ENCODE measurements around the gene KLHL41. TPM values are rescaled to one million over a fixed set of nuclear protein-coding genes. Genes with fewer than 3 reads are reported as not detected.
"Not testable (repeated sequence)": the region's sequence is repeated elsewhere in the genome, so short reads cannot be mapped to it uniquely, and the experiment has no call there.

KLHL41 gene
- polyA plus RNA-seq, 5 donors: 1.2 to 126 (median 2.8) TPM

DNA sequence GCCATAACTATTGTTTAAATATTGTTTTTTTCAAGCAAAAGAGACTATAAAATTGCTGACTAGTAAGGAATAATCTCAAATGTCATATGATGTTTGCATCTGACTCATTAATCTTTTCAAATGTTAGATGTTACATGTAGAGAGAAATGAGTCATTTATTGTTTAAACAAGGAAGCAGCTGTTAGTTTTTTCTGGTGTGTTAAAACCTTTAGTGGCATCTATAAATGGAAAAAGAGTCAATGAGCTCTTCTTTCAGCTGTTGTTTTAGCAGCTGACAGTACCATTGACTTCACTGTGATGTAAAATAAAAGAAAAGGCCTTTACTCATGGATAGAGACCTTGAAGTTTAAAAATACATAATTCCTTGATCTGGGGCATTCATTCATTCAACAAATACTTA lies 1.8 kb upstream of the KLHL41 start:
- no peak for DNase-seq

DNA sequence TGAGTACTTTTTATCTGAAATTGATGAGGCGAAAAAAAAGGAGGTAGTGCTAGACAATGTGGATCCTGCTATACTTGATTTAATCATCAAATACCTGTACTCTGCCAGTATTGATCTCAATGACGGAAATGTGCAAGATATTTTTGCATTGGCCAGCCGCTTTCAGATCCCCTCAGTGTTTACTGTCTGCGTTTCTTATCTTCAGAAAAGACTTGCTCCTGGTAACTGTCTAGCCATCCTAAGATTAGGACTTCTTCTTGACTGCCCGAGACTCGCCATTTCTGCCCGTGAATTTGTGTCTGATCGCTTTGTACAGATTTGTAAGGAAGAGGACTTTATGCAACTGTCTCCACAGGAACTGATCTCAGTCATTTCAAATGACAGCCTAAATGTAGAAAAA lies 453 bp downstream of the KLHL41 start:
- DNase-seq: no peak

DNA sequence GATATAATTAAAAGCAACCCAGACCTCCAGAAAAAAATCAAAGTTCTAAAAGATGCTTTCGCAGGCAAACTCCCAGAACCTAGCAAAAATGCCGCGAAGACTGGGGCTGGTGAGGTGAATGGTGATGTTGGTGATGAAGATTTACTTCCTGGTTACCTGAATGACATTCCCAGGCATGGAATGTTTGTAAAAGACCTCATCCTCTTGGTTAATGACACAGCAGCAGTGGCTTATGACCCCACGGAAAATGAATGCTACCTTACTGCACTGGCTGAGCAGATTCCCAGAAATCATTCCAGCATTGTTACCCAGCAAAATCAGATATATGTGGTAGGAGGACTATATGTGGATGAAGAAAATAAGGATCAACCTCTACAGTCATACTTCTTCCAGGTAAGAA lies 994 bp downstream of the KLHL41 start:
- DNase-seq: no peak

DNA sequence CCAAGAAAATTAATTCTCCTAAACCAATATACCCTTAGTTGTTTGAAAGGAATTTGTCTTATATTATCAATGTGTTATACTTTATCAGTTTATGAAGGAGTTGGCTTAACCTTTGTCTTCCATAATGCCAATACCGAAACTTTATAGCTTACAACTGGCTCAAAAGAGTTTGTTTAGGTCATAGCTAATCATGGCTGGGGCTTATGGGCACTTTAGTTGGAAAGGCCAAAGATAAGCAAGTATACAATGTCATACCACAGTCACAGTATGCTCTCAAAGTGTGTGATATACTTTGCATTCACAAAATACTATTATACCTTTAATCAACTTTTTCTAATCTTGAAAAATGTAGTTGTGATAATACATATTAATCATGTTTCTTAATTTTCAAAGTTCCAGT lies 2.3 kb downstream of the KLHL41 start:
- no peak for DNase-seq

DNA sequence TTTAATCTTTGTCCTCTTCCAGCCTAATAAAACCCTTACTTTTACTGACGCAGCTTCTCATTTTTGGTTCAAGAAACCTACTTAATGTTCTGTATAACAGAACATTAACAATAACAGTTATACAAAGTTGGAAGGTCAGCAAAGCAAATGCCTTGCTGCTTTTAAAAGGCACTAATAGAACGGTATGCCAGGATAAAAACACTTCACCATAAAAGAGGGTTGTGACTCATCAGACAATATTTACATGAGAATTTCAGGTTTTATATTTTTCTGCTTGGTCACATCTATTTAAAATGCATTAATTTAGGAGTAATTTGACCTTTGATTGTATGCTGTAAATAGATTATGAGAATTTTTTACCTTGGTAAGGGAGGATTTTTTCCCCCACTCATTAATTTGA lies 3.0 kb downstream of the KLHL41 start:
- no peak for DNase-seq

DNA sequence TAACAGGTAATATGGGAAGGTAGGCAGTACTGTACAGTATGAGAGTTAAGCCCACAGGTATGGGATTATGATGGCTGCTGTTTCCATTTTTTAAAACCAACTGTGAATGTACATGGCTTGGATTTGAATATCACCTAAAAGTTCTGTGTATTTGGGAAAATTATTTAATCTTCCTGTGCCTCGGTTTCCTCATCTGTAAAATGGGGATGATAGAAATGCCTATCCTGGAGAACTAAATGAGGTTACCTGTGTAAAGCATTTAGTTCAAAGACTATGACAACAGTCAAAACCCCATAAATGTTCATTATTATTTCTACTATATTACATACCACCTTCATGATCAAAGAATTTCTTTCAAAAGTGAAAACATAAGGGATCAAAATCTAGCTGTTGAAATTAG lies 3.6 kb downstream of the KLHL41 start:
- no peak for DNase-seq

DNA sequence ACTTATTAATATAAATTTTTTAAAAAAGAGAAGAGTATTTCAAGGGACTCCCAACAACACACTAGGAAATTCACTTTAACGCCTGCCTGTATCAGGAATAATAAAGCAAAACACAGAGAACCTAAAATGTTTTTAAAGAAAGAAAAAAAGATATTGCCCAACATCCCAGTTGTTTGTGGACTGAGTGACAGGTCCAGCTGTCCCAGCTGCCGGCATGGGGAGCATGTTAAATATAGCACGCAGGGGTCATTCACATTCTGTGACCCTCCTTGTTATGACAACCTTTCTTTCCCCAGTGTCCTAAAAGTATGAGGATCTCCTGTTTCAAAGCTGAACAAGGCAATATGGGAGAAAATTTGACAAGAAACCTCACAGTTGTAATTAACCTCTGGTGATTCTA lies 4.4 kb downstream of the KLHL41 start:
- peak in 1 of 2 donors; percentile 9 for DNase-seq

DNA sequence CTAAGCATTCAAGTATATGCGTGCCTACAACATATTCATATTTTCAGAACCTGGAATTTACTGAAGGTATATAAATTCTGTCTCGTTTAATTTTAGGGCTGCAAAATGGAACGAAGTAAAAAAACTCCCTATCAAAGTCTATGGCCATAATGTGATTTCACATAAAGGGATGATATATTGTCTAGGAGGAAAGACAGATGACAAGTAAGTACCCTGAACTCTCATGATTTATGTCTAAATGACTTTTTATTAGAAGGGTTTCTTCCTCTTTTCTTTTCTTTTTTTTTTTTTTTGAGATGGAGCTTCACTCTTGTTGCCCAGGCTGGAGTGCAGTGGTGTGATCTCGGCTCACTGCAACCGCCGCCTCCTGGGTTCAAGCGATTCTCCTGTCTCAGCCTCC lies 5.3 kb downstream of the KLHL41 start:
- not testable (repeated sequence) for DNase-seq

DNA sequence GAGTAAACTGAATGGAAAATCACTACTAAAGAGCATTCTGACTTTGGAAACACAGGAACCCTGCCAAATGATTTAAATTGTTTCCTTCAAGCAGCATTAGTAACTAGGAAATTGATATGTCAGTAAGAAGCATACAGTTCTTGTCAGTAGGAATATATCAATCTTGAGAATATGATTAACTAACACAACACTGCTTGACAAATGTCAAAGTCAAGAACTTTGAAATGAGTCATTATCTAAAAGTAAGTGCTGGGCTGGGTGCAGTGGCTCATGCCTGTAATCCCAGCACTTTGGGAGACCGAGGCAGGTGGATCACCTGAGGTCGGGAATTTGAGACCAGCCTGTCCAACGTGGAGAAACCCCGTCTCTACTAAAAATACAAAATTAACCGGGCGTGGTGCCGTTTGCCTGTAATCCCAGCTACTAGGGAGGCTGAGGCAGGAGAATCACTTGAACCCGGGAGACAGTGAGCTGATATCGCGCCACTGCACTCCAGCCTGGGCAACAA lies 7.0 kb downstream of the KLHL41 start:
- DNase-seq: not testable (repeated sequence)

DNA sequence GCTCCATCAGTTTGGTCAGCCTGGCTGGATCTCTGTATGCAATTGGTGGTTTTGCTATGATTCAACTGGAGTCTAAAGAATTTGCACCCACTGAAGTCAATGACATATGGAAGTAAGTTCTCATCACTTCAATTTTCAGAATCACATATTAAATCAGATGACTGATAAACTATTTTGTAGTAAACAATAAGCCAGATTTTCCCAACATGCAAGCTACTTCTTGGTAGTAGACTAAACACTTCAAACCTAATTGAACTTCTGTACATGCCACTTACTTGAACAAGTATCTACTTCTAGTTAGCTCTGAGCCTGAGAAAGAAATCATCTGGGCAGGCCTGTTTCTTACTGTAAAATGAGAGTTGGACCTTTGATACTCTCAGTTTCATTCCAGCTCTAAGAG lies 11.4 kb downstream of the KLHL41 start:
- DNase-seq: peak in 1 of 2 donors; percentile 14

DNA sequence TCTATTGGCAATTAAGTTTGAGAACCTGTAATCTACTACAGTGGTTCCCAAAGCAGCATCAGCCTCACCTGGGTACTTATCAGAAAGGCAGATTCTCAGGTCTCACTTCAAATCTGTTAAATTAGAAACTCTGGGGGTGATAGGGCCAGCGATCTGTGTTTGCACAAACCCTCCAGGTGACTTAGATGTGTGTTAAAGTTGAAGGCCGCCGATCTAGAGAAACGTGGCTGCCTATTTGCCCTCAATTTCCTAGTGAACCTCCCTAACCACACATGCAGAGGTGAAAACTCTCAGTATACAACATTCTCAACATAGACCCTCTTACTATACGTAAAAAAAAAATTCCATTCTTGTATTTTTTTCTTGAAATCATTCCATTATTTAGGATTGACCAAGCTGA lies 14.2 kb downstream of the KLHL41 start:
- DNase-seq: no peak

DNA sequence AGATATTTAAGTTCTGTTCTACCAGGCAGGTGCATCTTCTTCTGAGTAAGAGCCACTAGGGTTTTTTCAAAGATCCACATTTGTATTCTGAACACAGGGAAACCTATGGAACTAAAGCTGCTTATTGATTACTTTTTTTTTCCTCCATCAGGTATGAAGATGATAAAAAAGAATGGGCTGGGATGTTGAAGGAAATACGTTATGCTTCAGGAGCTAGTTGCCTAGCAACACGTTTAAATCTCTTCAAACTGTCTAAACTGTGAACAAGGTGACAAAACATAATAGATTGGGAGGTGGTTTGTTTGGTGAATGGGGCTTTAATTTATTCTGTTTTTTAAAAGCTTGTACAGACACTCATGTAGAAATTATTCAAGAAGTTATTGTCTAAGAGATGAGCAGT lies 15.9 kb downstream of the KLHL41 start:
- no peak for DNase-seq

DNA sequence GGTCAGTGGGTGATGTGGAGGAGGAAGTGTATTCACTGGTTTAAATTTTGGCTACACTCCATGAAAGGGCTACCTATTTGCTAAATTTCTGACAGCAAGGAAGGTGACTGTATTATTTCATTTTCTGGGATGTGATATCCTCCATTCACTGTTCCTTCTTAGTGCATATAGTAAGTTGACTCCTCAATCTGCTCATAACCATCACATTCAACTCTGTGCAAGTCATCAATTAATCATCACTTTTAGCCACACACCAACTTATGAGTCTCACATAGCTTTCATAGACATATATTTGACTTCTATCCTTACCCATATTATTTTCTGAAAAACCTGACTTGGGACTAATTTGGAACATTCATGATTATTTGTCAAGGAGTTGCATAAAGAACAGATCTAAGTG lies 16.9 kb downstream of the KLHL41 start:
- DNase-seq: no peak

DNA sequence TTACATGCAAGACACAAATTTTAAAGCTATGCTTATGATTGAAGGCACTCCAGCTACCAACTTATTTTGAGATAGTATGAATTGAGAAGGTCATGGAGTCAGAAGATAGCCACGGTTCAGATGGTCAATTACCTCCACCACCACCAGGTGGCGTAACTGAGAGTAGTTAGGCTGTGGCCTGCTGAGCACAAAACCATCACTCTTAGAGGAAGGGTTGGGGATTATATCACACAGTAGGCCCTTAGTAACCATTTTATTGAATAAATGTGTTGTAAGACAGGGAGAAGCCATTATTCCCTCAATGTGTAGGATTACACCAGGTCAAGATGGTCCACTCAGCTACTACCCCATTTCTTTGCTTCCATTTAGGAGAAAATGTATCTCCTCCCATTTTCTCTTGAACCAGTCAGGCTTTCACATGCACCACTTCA lies 18.8 kb downstream of the KLHL41 start:
- DNase-seq: peak in 1 of 2 donors; percentile 29

DNA sequence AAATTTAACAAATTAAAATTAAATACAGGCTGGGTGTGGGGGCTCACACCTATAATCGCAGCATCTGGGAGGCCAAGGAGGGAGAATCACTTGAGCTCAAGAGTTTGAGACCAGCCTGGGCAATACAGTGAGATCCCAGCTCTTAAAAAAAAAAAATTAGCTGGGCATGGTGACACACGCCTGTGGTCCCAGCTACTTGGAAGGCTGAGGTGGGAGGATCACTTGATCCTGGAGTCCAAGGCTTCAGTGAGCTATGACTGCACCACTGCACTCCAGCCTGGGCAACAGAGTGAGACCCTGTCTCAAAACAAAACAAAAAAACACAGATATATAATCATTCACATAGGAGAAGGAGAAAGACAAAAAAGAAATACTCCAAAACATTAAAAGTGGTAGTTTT lies 30.0 kb downstream of the KLHL41 start:
- not testable (repeated sequence) for DNase-seq

DNA sequence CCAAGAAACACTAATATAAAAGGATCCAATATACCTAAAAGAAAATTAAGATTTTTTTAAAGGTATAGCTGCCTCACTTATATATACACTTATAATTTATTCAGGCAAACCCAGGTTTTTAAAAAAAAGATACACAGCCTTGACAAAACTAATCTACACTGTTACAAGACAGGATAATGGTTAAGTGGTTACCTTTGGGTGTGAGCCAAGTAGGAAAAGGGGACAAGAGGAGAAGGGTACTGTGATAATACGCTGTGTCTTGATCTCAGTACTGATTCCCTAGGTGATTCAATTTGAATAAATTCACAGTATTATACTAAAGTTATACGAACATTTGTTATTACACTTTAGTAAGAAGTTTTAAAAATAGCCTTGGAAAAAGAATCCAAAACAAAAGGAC lies 30.6 kb downstream of the KLHL41 start:
- DNase-seq: no peak

DNA sequence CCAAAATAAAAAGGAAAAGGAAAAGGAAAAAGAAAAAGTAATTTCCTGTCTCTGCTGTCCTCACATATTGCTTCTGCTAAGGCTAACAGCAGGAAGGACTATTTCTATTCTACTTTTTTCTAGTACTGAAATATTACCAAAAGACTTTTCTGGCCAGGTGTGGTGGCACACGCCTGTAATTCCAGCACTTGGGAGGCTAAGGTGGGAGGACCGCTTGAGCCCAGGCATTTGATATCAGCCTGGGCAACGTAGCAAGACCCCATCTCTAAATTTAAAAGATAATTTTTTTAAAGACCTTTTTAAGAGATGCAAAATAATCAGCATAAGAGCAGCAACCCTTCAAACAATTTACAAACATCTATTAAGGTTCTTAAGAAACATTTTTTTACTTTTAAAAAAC lies 32.9 kb downstream of the KLHL41 start:
- no peak for DNase-seq

DNA sequence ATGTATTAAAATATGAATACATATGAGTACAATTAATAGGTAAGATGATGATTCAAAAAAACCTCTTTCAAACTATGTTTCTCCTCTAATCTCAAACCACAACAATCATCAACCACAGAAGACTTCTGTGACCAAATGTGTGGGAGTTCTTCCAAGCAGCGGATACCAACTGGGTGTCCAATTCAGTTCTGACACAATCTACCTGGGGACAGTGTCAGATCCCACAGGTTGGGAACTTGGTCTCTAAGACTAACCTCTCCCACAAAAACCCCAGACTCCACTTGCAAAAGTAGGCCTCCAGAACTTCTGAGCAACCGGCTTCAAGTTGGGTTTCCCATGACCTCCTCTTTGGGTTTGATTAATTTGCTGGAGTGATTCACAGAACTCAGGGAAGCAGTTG lies 37.3 kb downstream of the KLHL41 start:
- no peak for DNase-seq

DNA sequence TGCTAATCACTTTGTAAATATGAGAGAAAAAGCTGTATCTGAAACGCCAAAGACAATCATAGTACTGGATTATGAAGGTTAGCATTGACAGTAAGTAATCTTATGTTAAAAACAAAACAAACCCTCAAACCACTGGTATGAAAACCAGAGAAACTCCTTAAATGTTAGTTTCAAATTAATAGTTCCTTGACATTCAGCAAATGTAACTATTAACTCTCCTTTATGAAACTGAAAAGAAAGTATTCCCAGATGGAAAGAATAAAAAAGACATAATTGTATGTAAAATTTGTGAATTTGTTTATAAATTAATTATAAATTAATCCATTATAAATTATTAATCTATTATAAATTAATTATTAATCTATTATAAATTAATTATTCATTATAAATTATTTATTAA lies 51.9 kb downstream of the KLHL41 start:
- DNase-seq: no peak

DNA sequence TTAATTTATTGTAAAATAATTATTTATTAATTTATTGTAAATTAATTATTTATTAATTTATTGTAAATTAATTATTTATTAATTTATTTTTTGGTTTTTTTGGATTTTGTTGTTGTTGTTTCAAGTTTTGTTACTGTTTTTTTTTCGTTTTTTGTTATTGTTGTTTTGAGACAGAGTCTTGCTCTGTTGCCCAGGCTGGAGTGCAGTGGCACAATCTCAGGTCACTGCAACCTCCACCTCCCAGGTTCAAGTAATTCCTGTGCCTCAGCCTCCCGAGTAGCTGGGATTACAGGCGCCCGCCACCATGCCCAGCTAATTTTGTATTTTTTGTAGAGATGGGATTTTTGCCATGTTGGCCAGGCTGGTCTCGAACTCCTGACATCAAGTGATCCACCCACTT lies 52.6 kb downstream of the KLHL41 start:
- DNase-seq: not testable (repeated sequence)

DNA sequence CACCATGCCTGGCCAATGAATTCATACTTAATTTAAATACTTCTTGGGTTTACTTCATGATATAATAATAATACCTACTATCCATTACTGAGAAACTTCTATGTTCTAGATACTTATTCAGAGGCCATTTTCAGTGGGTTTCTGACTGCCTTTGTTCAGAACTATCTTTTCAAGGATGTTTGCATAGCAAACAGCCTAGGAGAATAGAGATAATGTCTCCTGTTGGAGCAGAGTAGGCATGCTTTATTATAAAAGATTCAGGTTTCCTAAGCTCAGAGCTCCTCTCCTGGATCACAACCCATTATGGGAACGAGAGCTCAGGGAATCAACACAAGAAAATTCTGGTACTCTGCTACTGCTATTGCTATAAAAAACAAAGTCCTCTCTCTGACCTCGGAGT lies 53.0 kb downstream of the KLHL41 start:
- no peak for DNase-seq

DNA sequence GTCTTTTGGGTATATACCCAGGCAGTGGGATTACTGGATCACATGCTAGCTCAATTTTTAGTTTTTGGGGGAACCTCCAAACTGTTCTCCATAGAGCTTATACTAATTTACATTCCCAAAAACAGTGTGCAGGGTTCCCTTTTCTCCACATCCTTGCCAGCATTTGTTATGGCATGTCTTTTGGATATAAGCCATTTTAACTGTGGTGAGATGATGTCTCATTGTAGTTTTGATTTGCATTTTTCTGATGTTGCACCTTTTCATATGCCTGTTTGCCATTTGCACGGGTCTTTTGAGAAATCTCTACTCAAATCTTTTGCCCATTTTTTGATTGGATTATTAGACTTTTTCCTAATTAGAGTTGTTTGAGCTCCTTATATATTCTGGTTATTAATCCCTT lies 56.2 kb downstream of the KLHL41 start:
- no peak for DNase-seq

DNA sequence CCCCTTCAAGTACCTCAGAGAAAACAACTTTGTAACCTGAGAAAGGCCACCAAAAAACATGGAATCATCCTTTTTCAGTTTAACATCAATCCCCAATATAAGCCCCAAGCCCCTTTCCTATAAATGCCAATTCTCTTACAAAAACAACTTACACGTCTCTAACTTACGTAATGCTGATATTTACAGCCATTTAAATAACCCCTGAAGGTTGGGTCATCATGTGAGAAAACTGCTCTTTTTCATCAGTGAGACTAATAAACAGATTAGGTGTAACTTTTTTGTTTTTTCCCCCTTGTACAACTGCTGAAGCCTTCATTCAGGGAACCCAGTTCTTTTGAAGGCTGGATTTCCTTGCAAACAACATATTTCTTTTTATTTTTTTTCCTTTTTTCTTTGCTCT lies 60.4 kb downstream of the KLHL41 start:
- no peak for DNase-seq

DNA sequence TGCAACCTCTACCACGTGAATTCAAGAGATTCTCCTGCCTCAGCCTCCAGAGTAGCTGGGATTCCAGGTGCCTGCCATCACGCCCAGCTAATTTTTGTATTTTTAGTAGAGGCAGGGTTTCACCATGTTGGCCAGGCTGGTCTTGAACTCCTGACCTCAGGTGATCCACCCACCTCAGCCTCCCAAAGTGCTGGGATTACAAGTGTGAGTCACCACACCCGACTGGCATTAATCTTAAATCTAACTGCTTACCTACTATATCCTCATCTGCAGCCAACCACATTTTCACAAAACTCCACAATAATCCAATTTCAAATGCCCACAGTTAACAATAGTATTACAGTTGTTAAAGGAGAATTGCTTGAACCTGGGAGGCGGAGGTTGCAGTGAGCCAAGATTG lies 61.2 kb downstream of the KLHL41 start:
- not testable (repeated sequence) for DNase-seq

DNA sequence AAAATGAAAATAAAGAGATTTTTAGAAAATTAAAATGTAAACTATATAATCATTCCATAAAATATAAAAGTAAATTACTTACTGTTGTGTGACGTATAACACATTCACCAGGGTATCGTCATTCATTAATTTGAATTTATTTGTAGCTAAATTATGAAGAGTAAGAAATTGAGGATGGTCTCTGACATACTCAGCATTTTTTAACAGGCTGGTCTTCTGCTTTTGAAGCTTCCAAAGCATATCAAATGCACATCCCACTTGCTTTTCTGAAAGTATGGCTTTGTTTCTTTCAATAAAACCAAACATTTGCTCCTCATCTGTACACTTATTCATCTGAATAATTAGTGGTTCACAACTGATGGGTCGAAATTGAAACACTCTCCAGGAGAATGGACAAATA lies 62.1 kb downstream of the KLHL41 start:
- DNase-seq: no peak
